Astrocyte (in vitro differentiated cells and primary cell): ENCODE data around the gene PRDM15. TPM values are rescaled to one million over a fixed set of nuclear protein-coding genes. Genes with fewer than 3 reads are reported as not detected.
A peak's percentile ranks its signal among the peaks of the same experiment; 100 is the strongest.

Source experiments
- DNase-seq: peaks from one replicate; pipeline ENCODE4 v3.0.0-alpha.2; 2010; ENCODE audit warnings: low read depth
- FAIRE-seq: peaks from 2 replicates; lab custom pipeline; 2011; peaks lifted over from hg19 to GRCh38; lab: Jason Lieb, UNC
- H2AFZ ChIP-seq: 2 replicates; pipeline ENCODE4 v1.6.0; 2012; ENCODE audit warnings: low read depth, low read length, inconsistent platforms
- H3K27ac ChIP-seq: 2 replicates; pipeline ENCODE4 v1.5.1; 2011; ENCODE audit warnings: low read depth, low read length, inconsistent platforms
- H3K27me3 ChIP-seq: 2 replicates; pipeline ENCODE4 v1.6.0; 2011; ENCODE audit warnings: low read length, inconsistent platforms; ENCODE audit not compliant: insufficient read depth
- H3K36me3 ChIP-seq: 2 replicates; pipeline ENCODE4 v1.5.1; 2011; ENCODE audit warnings: low read length, inconsistent platforms; ENCODE audit not compliant: insufficient read depth
- H3K4me1 ChIP-seq: 2 replicates; pipeline ENCODE4 v1.5.1; 2011; ENCODE audit warnings: low read length, inconsistent platforms; ENCODE audit not compliant: insufficient read depth
- H3K4me2 ChIP-seq: 2 replicates; pipeline ENCODE4 v1.6.0; 2012; ENCODE audit warnings: low read length, inconsistent platforms
- H3K4me3 ChIP-seq: 2 replicates; pipeline ENCODE4 v1.5.1; 2011; ENCODE audit warnings: low read depth, mild to moderate bottlenecking, low read length, inconsistent platforms; ENCODE audit not compliant: insufficient read depth
- H3K79me2 ChIP-seq: 2 replicates; pipeline ENCODE4 v1.6.0; 2012; ENCODE audit warnings: mild to moderate bottlenecking, low read length, inconsistent platforms; ENCODE audit not compliant: insufficient read depth
- H3K9ac ChIP-seq: 2 replicates; pipeline ENCODE4 v1.6.0; 2012; ENCODE audit warnings: mild to moderate bottlenecking, low read length, inconsistent platforms
- H3K9me3 ChIP-seq: 2 replicates; pipeline ENCODE4 v1.5.1; 2012; ENCODE audit warnings: low read depth, mild to moderate bottlenecking, low read length, inconsistent platforms; ENCODE audit not compliant: insufficient read depth
- H4K20me1 ChIP-seq: 2 replicates; pipeline ENCODE4 v1.6.0; 2012; ENCODE audit warnings: low read length, inconsistent platforms; ENCODE audit not compliant: insufficient read depth
- H3K27ac Mint-ChIP-seq: one replicate; pipeline ENCODE4 v1.8.0; 2021; ENCODE audit warnings: mild to moderate bottlenecking, mixed read lengths; ENCODE audit not compliant: unreplicated experiment
- H3K27me3 Mint-ChIP-seq: one replicate; pipeline ENCODE4 v1.8.0; 2021; ENCODE audit warnings: low read depth, mixed read lengths; ENCODE audit not compliant: unreplicated experiment
- H3K36me3 Mint-ChIP-seq: one replicate; pipeline ENCODE4 v1.8.0; 2021; ENCODE audit warnings: low read depth, mixed read lengths; ENCODE audit not compliant: unreplicated experiment
- H3K4me1 Mint-ChIP-seq: one replicate; pipeline ENCODE4 v1.8.0; 2021; ENCODE audit warnings: low read depth, mixed read lengths; ENCODE audit not compliant: unreplicated experiment
- H3K4me3 Mint-ChIP-seq: one replicate; pipeline ENCODE4 v1.8.0; 2021; ENCODE audit warnings: mild to moderate bottlenecking, moderate library complexity, mixed read lengths; ENCODE audit not compliant: unreplicated experiment
- H3K9me3 Mint-ChIP-seq: one replicate; pipeline ENCODE4 v1.8.0; 2021; ENCODE audit warnings: mild to moderate bottlenecking, mixed read lengths; ENCODE audit not compliant: unreplicated experiment
- CTCF ChIP-seq: IDR thresholded peaks from 2 replicates; pipeline ENCODE4 v1.5.1; 2011; ENCODE audit warnings: low read depth, mild to moderate bottlenecking, inconsistent platforms, low read length, moderate library complexity; ENCODE audit not compliant: insufficient read depth
- EZH2 ChIP-seq: IDR thresholded peaks from 2 replicates; pipeline ENCODE4 v1.6.1; 2012; ENCODE audit warnings: mild to moderate bottlenecking, low read length, inconsistent platforms; ENCODE audit not compliant: insufficient read depth
- total RNA-seq: library from RNA; stranded (reverse); gene quantifications from 2 replicates; pipeline ENCODE4 v1.2.1, GENCODE V29; 2021

PRDM15 gene
- total RNA-seq, 1 donor from 2014 or later, result 6.8 TPM

- Mint-ChIP-seq H3K4me1 (peaks cover 3% of the 10 kb centered on the region), H3K4me3 (no peak overlapping the region), H3K9me3 (peaks cover 2% of the 10 kb centered on the region), H3K36me3 (no peaks in the 10 kb centered on the region), H3K27ac (no peak overlapping the region), H3K27me3 (peaks cover 41% of the 10 kb centered on the region)
- Histone ChIP-seq H3K4me1 (peaks cover 6% of the 10 kb centered on the region), H3K27me3 (peaks cover 27% of the 10 kb centered on the region), H3K4me3 (no peak overlapping the region), H3K9me3 (no peaks in the 10 kb centered on the region), H3K36me3 (no peaks in the 10 kb centered on the region), H3K4me2 (peak overlapping the region; percentile 64), H2AFZ (peak overlapping the region; percentile 13), H3K27ac (no peak overlapping the region), H3K9ac (no peak overlapping the region), H4K20me1 (no peaks in the 10 kb centered on the region), H3K79me2 (no peaks in the 10 kb centered on the region)
- TF ChIP-seq EZH2 (no peak), CTCF (peak; percentile 84)
- FAIRE-seq (no peak), DNase-seq (peak; percentile 71)
Measured at GRCh38 chr21:41777951-41778815, 101.0 kb downstream of the PRDM15 start.

- no peaks in the 10 kb centered on the region for H3K36me3 Mint-ChIP-seq
- no peaks in the 10 kb centered on the region for H4K20me1 ChIP-seq
- no peak overlapping the region for H3K4me3 ChIP-seq
- no peak overlapping the region for H3K4me2 ChIP-seq
- H3K4me1 Mint-ChIP-seq, result peaks cover 3% of the 10 kb centered on the region
- no peak overlapping the region for H3K27ac ChIP-seq
- no peak overlapping the region for H3K4me3 Mint-ChIP-seq
- no peak for FAIRE-seq
- no peaks in the 10 kb centered on the region for H3K36me3 ChIP-seq
- peaks cover 54% of the 10 kb centered on the region for H3K27me3 Mint-ChIP-seq
- H3K9ac ChIP-seq, result no peak overlapping the region
- DNase-seq, result no peak
- TF ChIP-seq EZH2, result no peak
- H3K27ac Mint-ChIP-seq, result no peak overlapping the region
- peaks cover 2% of the 10 kb centered on the region for H3K9me3 Mint-ChIP-seq
- no peak overlapping the region for H2AFZ ChIP-seq
- H3K4me1 ChIP-seq, result peaks cover 6% of the 10 kb centered on the region
- no peaks in the 10 kb centered on the region for H3K9me3 ChIP-seq
- H3K27me3 ChIP-seq, result peaks cover 34% of the 10 kb centered on the region
- no peaks in the 10 kb centered on the region for H3K79me2 ChIP-seq
Measured at GRCh38 chr21:41776778-41777177, 102.4 kb downstream of the PRDM15 start.

DNA sequence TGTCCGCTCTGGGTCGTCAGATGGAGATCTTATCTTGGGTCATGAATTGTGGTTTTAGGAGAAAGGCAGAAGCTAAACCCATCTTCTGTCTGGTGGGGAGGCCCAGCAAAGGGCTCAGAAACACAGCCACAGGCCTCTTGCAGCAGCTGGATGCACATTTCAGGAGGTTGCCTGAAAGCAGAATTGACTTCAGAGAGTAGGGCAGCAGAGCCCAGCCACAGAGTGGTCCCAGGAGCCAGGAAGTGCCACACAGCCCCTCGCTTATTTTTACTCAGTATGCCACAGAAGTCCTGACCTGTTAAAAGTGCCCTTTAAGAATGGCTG lies 104.0 kb downstream of the PRDM15 start:
- FAIRE-seq (no peak), DNase-seq (no peak)
- H3K9ac ChIP-seq, result no peak overlapping the region
- H3K4me3 ChIP-seq, result no peak overlapping the region
- no peak overlapping the region for H3K4me2 ChIP-seq
- no peaks in the 10 kb centered on the region for H3K36me3 ChIP-seq
- H3K9me3 ChIP-seq, result no peaks in the 10 kb centered on the region
- no peak overlapping the region for H3K27ac Mint-ChIP-seq
- no peaks in the 10 kb centered on the region for H3K79me2 ChIP-seq
- H3K27me3 Mint-ChIP-seq, result peaks cover 66% of the 10 kb centered on the region
- H3K27ac ChIP-seq, result no peak overlapping the region
- no peak for TF ChIP-seq CTCF
- TF ChIP-seq EZH2, result no peak
- H2AFZ ChIP-seq, result no peak overlapping the region
- H3K4me1 ChIP-seq, result peaks cover 6% of the 10 kb centered on the region
- H3K36me3 Mint-ChIP-seq, result no peaks in the 10 kb centered on the region
- H3K27me3 ChIP-seq, result peaks cover 34% of the 10 kb centered on the region
- peaks cover 3% of the 10 kb centered on the region for H3K4me1 Mint-ChIP-seq
- H3K4me3 Mint-ChIP-seq, result no peak overlapping the region
- peaks cover 9% of the 10 kb centered on the region for H3K9me3 Mint-ChIP-seq
- H4K20me1 ChIP-seq, result no peaks in the 10 kb centered on the region
